Right lobe of liver (tissue), 4 donors: ENCODE data around the gene PRXL2A.

Source experiments
- CTCF ChIP-seq, 4 donors: fragments of 200-600 bp in 3 of 4; fragments of 450-650 bp in 1 of 4; IDR thresholded peaks; one replicate each; pipeline versions ENCODE4 v1.5.1 to v1.8.0; 2016 to 2022; ENCODE audit warnings: antibody characterized with exemption in 4 of 4, mild to moderate bottlenecking in 2 of 4
- POLR2A ChIP-seq: fragments of 450-650 bp; IDR thresholded peaks from one replicate; pipeline ENCODE4 v1.6.1; 2017; ENCODE audit warnings: antibody characterized with exemption, mild to moderate bottlenecking
- donor health status: DM: no; HTN: no; CAD: no.
- donor health status: DM: no; HTN: no; CAD: no.
- donor health status: DM: no; HTN: yes; CAD: no.

- TF ChIP-seq CTCF (IDR thresholded peaks at IDR 0.05), result no peak
- no peak for TF ChIP-seq POLR2A
Measured at GRCh38 chr10:80485946-80486764, 77.8 kb downstream of the PRXL2A start.
